SKM-1 treated with dmso at 0.1 percent for 144 hours (cell line): ENCODE data around the gene MPST.

Experiments used
- DNase-seq: peaks from one replicate; lab custom pipeline; 2025; ENCODE audit not compliant: unreplicated experiment; lab: John Stamatoyannopoulos, UW

The MPST gene

GRCh38 chr22:37000676-37001534 is 18.6 kb upstream of the MPST start:
- DNase-seq, result no peak

- no peak for DNase-seq
Measured at GRCh38 chr22:37001826-37002225, 17.7 kb upstream of the MPST start.

DNA sequence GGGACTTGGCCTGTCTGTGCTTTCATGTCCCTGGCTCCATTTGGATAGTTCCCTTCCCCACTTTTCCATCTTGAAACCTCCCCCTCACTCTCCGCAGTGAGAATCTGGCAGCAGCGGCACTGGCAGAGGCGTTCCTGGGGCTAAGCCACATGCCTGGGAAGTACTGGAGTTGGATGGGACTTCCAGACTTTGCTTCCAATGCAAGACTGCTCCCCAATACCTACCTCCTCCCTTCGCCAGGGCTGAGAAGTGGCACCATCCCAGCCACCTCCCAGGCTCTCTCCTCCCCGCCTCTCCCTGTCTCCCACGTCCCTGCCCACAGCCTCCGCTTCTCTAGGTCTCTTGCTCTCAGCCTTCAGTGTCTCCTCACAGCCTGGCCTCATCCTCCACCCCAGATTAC is 16.9 kb upstream of the MPST start:
- DNase-seq, result no peak

DNA sequence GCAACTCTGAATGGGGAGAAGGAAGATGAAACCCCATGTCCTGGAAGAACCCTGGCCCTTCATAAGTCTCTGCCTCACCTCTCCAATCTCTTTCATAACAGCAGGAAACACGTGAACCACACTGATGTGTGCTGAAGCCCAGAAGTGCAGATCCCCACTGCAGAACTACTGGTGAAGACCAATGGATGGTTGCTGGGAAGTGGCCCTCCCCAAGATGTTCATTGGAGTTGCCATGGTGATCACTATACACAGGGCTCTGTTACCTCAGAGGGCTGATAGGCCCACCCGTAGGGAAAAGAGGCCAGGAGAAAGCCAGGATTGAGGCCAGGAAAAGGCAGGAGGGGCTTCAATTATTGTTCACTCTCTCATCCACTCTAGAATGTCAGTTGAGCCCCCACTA is 11.9 kb upstream of the MPST start:
- DNase-seq, result no peak

- DNase-seq, result no peak
Measured at GRCh38 chr22:37008365-37008764, 11.2 kb upstream of the MPST start.

GRCh38 chr22:37009490-37009889 is 10.1 kb upstream of the MPST start:
- DNase-seq, result no peak

DNA sequence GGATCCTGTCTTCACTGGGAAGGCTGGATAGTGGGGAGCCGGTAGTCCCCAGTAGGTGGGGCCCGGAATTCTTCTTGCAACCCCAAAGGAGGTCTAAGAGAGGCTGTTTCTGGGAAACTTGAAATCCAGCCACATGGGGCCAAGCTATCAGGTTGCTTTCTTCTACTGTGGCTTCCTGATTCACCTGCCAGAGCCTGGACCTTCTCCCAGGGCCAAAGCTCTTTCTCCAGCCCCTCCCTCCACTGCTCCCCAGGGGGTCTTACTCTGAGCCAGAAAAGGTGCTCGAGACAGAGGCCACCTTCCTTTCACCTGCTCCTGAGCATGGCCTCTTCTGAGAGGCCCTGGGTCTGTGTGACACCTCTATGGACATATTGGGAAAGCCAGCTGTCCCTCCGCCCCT is 9.4 kb upstream of the MPST start:
- DNase-seq, result no peak

DNA sequence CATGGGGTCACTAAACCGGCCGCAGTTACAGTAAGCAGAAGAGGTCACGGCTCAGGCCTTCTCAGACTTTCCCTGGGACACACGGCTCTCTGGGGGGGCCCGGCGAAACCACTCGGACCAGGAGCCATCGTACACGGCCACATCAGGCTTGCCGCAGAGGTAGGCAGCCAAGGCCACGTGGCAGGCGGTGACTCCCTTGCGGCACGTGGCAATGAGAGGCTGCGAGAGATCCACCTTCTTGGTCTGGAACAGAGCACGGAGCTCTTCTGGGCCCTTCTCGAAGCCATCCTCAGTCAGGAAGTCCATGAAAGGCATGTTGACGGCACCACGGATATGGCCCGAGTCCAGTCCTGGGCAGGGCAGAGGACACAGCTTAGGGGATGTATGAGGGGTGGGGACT is 8.6 kb upstream of the MPST start:
- DNase-seq, result no peak

DNA sequence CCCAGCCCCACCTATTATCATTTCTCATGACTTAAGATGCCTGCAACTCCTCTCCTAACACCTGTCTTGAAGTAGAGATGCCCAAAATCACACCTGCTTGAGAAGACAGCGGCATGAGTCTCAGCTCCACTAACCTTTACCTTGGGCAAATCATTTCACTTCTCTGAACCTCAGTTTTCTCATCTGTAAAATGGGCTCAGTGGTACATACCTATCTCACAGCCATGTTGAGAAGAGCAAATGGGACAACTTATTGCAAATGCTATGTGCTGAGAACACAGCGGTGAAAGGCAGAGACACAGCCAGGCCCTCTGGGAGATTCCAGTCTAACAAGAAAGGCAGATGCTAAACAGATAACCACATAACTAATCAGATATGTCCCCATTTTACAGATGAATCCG is 8.1 kb upstream of the MPST start:
- DNase-seq, result no peak

- DNase-seq, result no peak
Measured at GRCh38 chr22:37012262-37012904, 7.2 kb upstream of the MPST start.

DNA sequence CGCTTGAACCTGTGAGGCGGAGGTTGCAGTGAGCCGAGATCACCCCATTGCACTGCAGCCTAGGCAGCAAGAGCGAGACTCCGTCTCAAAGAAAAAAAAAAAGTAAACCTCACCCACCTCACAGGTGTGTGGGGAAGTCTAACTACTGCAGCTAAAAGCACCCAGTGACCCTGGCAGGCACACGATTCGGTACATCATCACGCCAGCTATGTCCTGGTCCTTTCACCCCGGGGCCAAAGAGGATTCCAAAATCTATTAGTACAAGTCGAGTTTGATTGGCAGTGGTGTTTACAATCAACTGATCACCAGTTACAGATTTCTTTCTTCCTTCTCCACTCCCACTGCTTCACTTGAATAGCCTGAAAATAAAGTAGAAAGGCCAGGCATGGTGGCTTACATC is 6.6 kb upstream of the MPST start:
- DNase-seq, result no peak

DNA sequence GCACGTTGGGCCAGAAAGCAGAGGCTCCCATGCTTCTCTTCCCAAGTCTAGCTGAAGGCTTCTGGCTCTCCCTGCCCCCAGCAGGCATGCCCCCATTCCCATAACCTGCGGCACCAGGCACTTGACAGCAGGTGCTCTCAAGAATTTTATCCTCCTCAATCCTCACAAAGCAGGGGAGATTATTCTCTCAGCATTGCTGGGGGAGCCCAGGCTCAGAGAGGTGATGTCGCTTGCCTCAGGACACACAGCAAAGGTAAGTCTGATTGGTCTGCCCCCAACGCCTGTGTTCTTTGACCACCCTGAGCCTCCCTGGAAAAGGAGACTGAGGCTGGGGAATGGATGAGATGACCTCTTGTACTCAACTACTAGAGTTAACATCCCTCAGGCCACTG is 5.1 kb upstream of the MPST start:
- no peak for DNase-seq

DNA sequence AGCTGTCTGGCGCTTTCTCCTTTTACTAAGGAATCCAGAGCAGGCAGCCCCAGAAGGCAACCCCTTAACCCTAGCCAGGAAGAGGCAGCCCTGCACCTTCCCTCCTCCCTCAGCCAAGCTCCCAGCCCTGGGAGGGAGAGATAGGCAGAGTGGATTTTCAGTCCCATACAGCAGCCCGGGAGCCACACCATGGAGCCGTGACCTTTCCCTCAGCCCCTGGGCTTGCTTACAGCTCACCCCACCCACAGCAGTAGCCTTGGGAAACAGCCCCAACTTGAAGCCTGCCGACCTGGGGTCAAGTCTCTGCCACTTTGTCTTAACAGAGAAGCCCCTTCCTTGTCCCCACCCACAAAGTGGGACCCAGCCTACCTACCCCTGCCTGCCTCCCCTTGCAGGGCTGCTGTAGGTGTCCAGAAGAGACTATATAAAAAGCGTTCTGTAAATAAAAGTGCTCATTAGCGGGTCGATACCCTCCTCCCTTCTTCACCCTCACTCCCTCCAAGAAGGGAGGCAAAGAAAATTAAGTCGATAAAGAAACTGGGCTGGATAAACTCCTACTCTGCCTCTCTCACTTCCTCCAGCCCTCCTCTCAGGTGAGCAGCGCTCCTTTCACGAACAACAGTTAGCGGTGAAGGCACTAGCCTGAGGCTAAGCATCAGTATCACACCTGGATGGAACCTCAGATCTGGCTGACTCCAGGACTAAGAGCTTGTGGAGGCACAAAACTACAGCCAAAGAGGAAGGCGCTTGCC is 4.5 kb upstream of the MPST start:
- DNase-seq, result no peak

DNA sequence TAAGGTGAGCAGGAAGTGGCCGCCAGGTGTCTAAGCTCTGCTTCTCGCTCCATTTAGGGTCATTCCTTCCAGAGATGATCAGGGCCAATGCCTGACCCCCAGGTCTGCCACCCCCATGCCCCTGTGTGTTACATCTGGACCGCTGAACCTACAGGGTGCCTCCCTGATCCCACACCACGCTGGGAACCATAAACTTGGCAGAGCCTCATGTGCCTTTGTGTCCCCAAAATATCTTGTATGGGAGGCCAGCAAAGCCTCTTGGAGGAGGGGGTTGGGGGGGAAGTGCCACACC is 4.0 kb upstream of the MPST start:
- DNase-seq, result no peak

DNA sequence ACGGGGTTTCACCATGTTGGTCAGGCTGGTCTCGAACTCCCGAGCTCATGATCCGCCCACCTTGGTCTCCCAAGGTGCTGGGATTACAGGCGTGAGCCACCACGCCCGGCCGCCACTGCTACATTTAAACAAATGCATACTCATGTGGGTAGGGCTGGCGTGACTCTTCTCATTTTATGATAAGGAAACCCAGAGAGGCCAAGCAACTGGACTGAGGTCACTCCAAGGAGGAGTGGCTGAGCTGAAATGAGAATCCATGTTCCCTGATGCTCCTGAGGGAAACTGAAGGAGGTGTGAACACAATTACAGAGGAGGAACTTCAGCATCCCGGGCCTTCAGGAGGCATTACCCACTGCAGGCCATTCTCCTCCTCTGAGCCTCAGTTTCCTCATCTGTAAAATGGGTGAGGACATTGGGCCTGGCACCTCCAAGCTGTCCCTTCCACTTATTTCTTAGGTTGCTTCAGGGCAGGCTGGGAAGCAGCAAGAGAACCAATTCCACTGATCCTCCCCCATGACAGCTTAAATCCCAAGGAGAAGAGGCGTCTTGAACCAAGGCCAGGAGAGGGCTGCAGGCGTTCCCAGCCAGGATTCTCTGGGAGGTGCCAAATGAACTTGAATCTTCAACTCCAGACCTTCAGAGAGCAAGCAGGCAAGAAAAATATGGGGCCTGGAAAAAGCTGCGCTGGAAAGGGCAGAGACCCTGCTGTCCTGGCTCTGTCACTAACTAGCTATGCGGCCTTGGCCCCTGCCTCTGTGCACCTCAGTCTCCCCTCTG is 3.2 kb upstream of the MPST start:
- no peak for DNase-seq

DNA sequence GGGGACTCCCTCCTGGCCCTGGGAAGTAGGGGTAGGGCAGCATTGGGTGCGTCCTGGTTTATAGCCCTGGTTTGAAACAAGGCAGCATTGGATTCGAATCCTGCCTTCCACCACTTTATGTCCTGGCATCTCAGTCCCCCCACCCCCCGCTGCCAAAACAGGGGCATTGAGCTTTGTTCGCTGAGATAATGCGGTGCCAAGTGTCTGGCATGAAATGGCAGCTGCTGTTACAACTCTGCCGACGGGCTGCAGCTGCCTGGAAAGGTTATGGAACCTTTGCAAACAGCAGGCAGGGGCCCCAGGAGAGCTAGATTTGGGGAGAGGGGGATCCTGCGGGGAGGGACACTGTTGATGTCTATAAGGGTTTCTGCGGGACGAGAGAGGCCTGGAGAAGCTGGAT is 2.2 kb upstream of the MPST start:
- no peak for DNase-seq

GRCh38 chr22:37018086-37018814 is 1.3 kb upstream of the MPST start:
- DNase-seq, result no peak

DNA sequence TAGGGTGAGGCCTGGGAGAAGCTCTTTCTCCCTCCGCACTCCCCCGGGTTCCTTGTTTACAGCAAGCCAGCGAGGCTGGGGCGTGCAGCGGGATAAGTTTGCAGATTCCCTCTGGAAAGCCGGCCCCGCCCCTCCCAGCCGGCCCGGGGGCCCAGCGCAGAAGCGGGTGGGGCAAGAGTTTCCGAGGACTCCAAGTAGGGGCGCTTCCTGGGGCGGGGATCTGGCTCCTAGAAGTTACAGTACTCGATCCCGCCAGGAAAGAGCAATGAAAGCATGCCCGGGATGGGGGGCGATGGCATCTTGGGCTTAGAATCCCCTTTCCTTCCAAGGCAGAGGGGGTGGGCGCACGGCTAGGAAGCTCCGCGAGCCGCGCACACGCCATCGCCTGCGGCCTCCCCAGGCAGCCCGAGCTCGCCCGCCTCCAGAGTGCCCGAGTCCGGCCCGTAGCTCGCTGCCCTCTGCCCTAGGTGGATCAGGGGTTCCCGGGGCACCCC is 680 bp upstream of the MPST start:
- no peak for DNase-seq

- DNase-seq, result no peak
Measured at GRCh38 chr22:37020192-37020479, 594 bp downstream of the MPST start.

- DNase-seq, result no peak
Measured at GRCh38 chr22:37021041-37021440, 1.5 kb downstream of the MPST start.
